Naive thymus-derived CD8-positive, alpha-beta T cell (primary cell): ENCODE measurements around the gene GUCA1A. TPM values are rescaled to one million over a fixed set of nuclear protein-coding genes. Genes with fewer than 3 reads are reported as not detected.
"Not testable (repeated sequence)": the region's sequence is repeated elsewhere in the genome, so short reads cannot be mapped to it uniquely, and the experiment has no call there.

ENCODE experiments used
- ATAC-seq, 2 donors: fragments of 150-1000 bp; cut with Tn5 transposase in 1 of 2; sonication (Bioruptor Pico), chemical (Tn5 transposase) in 1 of 2; 1 replicate in 1 of 2; 2 replicates in 1 of 2; pipeline ENCODE4 v1.10.0; 2021; ENCODE audit warnings: mild to moderate bottlenecking in 2 of 2, moderate library complexity in 2 of 2
- POLR2A ChIA-PET: fragments of 350-600 bp; sonication (Branson Sonifier 250); formaldehyde crosslinking; loops from one replicate; lab custom pipeline; 2021; ENCODE audit warnings: antibody characterized with exemption; lab: Charles Lee
- DNase-seq, 10 donors: peaks; one replicate each; pipeline versions ENCODE4 v3.0.0 to v3.0.0-alpha.2; 2020 to 2022
- H3K27ac Mint-ChIP-seq, 10 donors: one replicate each; pipeline ENCODE4 v1.8.0; 2020 to 2022; ENCODE audit warnings: mild to moderate bottlenecking in 10 of 10, mixed read lengths in 10 of 10, moderate library complexity in 4 of 10, inconsistent platforms in 1 of 10
- H3K27me3 Mint-ChIP-seq, 5 donors: one replicate each; pipeline ENCODE4 v1.8.0; 2021 to 2022; ENCODE audit warnings: mixed read lengths in 5 of 5
- H3K36me3 Mint-ChIP-seq, 3 donors: one replicate each; pipeline ENCODE4 v1.8.0; 2020 to 2022; ENCODE audit warnings: mixed read lengths in 3 of 3, mild to moderate bottlenecking in 2 of 3, inconsistent platforms in 1 of 3
- H3K4me1 Mint-ChIP-seq, 4 donors: one replicate each; pipeline ENCODE4 v1.8.0; 2021 to 2022; ENCODE audit warnings: mixed read lengths in 4 of 4
- H3K4me3 Mint-ChIP-seq, 10 donors: one replicate each; pipeline ENCODE4 v1.8.0; 2020 to 2022; ENCODE audit warnings: mild to moderate bottlenecking in 10 of 10, mixed read lengths in 10 of 10, moderate library complexity in 6 of 10, inconsistent platforms in 1 of 10
- H3K9me3 Mint-ChIP-seq, 9 donors: one replicate each; pipeline ENCODE4 v1.8.0; 2020 to 2022; ENCODE audit warnings: mixed read lengths in 9 of 9, mild to moderate bottlenecking in 3 of 9, inconsistent platforms in 1 of 9, moderate library complexity in 1 of 9
- polyA plus RNA-seq, 3 donors: library from polyadenylated mRNA; unstranded; fragments of 300-500 nt; fragmentation: Illumina TruSeq; gene quantifications; one replicate each; pipeline ENCODE4 v1.2.3, GENCODE V29; 2021
- total RNA-seq, 8 experiments: library from RNA in 2 of 8; stranded (reverse) in 2 of 8; gene quantifications; one replicate each; pipeline ENCODE4 v1.2.3 and lab custom pipeline; 2021 to 2026

Gene GUCA1A
- total and polyA plus RNA-seq, 5 experiments from 2014 or later = not detected

DNA sequence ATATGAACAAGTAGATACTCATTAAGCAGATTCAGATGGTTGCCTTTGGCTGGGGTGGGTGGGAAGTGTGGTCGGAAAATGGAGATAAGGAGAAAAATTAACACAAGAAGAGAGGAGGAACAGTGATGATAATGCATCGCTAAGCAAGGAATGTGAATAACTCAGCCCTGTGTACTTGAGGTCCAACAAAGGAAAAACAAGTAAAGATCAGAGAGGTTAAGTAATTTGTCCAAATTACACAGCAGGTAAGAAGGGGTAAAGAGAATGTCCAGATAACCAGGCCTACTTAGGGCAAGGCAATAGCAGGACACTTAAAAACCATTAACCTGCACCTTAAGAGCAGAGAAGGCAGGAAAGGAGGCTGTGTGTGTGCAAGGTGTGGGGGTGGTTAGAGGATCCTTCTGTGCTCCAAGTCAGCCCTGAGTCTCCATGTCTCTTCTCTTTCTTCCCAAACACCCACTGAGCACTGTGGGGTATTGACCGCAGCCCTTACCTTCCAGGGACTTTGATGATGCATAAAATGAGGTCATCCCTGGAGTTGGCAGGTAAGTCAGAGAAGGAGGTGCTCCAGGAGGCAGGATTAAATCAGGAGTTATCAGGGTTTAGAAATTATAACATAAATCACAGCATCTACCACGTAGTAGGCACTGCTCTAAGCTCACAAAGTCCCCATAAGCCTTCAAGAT, 20.5 kb upstream of the GUCA1A start:
- H3K36me3 Mint-ChIP-seq, H3K4me1 Mint-ChIP-seq, DNase-seq, H3K27me3 Mint-ChIP-seq, H3K27ac Mint-ChIP-seq, H3K4me3 Mint-ChIP-seq, POLR2A ChIA-PET, ATAC-seq, H3K9me3 Mint-ChIP-seq: not testable (repeated sequence)

DNA sequence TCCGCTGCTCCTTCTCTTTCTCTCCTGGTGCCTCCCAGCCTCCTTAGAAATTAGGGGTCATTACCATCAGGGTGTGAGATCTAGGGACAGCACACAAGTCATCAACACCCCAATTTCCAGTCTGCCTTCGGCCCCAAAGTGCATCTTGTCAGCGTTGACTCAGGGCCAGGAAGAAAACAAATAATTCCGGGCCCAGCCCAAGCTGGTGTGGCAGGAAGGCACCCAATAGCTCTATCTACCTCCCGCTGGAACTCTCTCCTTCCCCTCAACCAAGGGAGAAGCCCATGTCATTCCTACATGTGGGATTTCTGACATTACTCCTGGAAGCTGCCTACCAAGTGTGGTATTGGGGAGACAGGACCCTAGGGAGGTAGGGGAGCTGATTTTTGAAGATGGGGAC, 19.2 kb upstream of the GUCA1A start:
- Mint-ChIP-seq H3K36me3 (no peaks in the 10 kb centered on the region), H3K27me3 (peaks cover 0 to 1% (median 0%) of the 10 kb centered on the region in 5 donors), H3K9me3 (no peaks in the 10 kb centered on the region), H3K27ac (no peak overlapping the region), H3K4me1 (no peaks in the 10 kb centered on the region), H3K4me3 (no peak overlapping the region)
- POLR2A ChIA-PET = no interaction called here
- no peak for DNase-seq
- no peak for ATAC-seq

GRCh38 chr6:42154461-42155209, 18.5 kb upstream of the GUCA1A start:
- ATAC-seq (no peak), DNase-seq (no peak)
- H3K27ac Mint-ChIP-seq = no peak overlapping the region
- H3K4me3 Mint-ChIP-seq = no peak overlapping the region
- no peaks in the 10 kb centered on the region for H3K4me1 Mint-ChIP-seq
- POLR2A ChIA-PET = interaction anchor here (1.2 kb wide), 1 partner anchor 366 kb away, joined by 4 read pairs; no protein-coding TSS in a partner anchor
- no peaks in the 10 kb centered on the region for H3K27me3 Mint-ChIP-seq
- H3K36me3 Mint-ChIP-seq = no peaks in the 10 kb centered on the region
- H3K9me3 Mint-ChIP-seq = no peaks in the 10 kb centered on the region

DNA sequence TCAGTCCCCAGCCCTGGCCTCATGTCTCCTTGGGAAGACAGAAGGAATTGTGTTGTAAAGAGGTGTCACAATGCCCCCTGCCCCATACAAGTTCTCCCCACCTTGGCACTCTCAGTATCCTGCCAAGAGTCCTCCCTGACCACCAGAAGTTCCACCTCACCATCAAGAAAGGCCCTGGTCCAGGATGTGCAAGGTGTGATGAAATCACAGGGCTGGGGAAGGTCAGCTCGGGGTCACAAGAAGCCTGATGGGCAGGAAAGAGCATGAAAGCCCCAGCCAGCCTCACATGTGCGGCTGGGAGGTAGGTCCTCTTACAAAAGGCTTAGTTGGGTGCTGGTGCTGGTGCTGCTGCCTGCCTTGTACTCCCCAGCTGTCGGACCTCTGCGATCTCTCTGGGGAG, 17.9 kb upstream of the GUCA1A start:
- no peaks in the 10 kb centered on the region for H3K4me1 Mint-ChIP-seq
- no peak overlapping the region for H3K4me3 Mint-ChIP-seq
- H3K27me3 Mint-ChIP-seq = no peaks in the 10 kb centered on the region
- H3K27ac Mint-ChIP-seq = no peak overlapping the region
- ATAC-seq (no peak), DNase-seq (no peak)
- no peaks in the 10 kb centered on the region for H3K36me3 Mint-ChIP-seq
- no peaks in the 10 kb centered on the region for H3K9me3 Mint-ChIP-seq
- POLR2A ChIA-PET = interaction anchor here (0.6 to 1.2 kb wide), 2 partner anchors 11 to 367 kb away, joined by 4 read pairs; no protein-coding TSS in a partner anchor

GRCh38 chr6:42156638-42157037, 16.5 kb upstream of the GUCA1A start:
- peaks cover 0 to under 1% (median 0%) of the 10 kb centered on the region in 4 donors for H3K4me1 Mint-ChIP-seq
- H3K27ac Mint-ChIP-seq = peak overlapping the region in 1 of 10 donors; percentile 54
- POLR2A ChIA-PET = no interaction called here
- no peaks in the 10 kb centered on the region for H3K36me3 Mint-ChIP-seq
- no peak for DNase-seq
- no peaks in the 10 kb centered on the region for H3K9me3 Mint-ChIP-seq
- H3K4me3 Mint-ChIP-seq = no peak overlapping the region
- H3K27me3 Mint-ChIP-seq = peaks cover 0 to 6% (median 1%) of the 10 kb centered on the region in 5 donors
- no peak for ATAC-seq

- H3K27me3 Mint-ChIP-seq = peaks cover 0 to 11% (median 2%) of the 10 kb centered on the region in 5 donors
- H3K4me3 Mint-ChIP-seq = no peak overlapping the region
- H3K36me3 Mint-ChIP-seq = no peaks in the 10 kb centered on the region
- POLR2A ChIA-PET = no interaction called here
- DNase-seq (no peak), ATAC-seq (no peak)
- H3K9me3 Mint-ChIP-seq = no peaks in the 10 kb centered on the region
- peaks cover 0 to 2% (median 0%) of the 10 kb centered on the region in 4 donors for H3K4me1 Mint-ChIP-seq
- no peak overlapping the region for H3K27ac Mint-ChIP-seq
Measured at GRCh38 chr6:42158011-42158410, 15.2 kb upstream of the GUCA1A start.

GRCh38 chr6:42158631-42159030, 14.5 kb upstream of the GUCA1A start:
- DNase-seq = no peak
- Mint-ChIP-seq H3K4me1 (peaks cover 0 to 2% (median 0%) of the 10 kb centered on the region in 4 donors), H3K36me3 (no peaks in the 10 kb centered on the region), H3K27ac (no peak overlapping the region), H3K9me3 (no peaks in the 10 kb centered on the region), H3K4me3 (no peak overlapping the region), H3K27me3 (peaks cover 0 to 11% (median 2%) of the 10 kb centered on the region in 5 donors)
- no peak for ATAC-seq
- POLR2A ChIA-PET = no interaction called here

DNA sequence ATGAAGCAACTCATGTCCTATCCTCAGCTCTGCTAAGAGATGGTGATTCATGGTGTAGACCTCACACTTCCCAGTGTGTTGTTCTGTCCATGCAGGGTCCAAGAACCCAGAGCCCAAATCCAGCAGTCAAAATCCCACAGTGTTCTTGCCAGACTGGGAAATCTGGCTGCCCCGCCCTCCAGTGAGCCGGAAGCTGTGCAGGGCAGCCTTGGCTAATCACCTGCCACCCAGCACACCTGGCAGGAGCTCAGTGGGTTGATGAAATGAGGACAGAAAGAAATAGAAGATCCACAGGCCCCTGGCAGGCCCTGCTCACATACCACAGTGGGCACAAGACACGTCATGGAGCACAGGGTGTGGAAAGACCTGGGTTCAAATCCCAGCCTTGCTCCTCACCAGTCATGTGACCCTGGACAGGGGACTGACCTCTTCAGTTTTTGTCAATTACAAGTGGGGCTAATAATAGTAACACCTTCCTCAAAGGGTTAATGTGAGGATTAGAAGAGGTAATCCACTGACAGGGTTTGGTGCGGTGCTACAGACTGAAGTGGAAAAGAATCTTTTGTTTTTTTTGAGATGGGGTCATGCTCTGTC, 13.6 kb upstream of the GUCA1A start:
- Mint-ChIP-seq H3K9me3 (no peaks in the 10 kb centered on the region), H3K27ac (no peak overlapping the region), H3K4me3 (no peak overlapping the region), H3K36me3 (no peaks in the 10 kb centered on the region), H3K27me3 (peaks cover 0 to 11% (median 2%) of the 10 kb centered on the region in 5 donors), H3K4me1 (peaks cover 0 to 2% (median 0%) of the 10 kb centered on the region in 4 donors)
- DNase-seq (no peak), ATAC-seq (no peak)
- POLR2A ChIA-PET = interaction anchor here (0.5 kb wide), 1 partner anchor 125 kb away, joined by 3 read pairs; no protein-coding TSS in a partner anchor

DNA sequence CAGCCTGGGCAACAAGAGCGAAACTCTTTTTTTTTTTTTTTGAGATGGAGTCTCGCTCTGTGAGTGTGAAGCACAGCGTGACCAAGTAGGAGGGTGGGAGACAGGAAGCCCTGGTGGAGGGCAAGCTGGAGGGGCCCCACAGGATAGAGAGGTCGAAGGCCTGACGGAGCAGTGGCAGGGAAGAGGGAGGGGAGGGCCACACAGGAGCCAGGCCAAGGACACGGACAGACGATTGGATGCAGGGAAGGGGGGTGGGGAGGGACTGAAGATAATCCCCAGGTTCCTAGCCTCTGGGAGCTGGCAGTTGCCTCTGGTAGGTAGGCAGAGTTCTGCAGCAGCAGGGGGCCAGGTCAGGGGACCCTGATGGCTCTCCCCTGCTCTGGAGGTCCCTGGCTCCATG, 10.8 kb upstream of the GUCA1A start:
- DNase-seq (no peak), ATAC-seq (no peak)
- POLR2A ChIA-PET = interaction anchor here (0.6 kb wide), 1 partner anchor 239 kb away, joined by 3 read pairs; no protein-coding TSS in a partner anchor
- peaks cover 0 to 11% (median 4%) of the 10 kb centered on the region in 5 donors for H3K27me3 Mint-ChIP-seq
- no peaks in the 10 kb centered on the region for H3K9me3 Mint-ChIP-seq
- no peak overlapping the region for H3K27ac Mint-ChIP-seq
- H3K4me1 Mint-ChIP-seq = peaks cover 0 to 8% (median 6%) of the 10 kb centered on the region in 4 donors
- no peaks in the 10 kb centered on the region for H3K36me3 Mint-ChIP-seq
- no peak overlapping the region for H3K4me3 Mint-ChIP-seq

DNA sequence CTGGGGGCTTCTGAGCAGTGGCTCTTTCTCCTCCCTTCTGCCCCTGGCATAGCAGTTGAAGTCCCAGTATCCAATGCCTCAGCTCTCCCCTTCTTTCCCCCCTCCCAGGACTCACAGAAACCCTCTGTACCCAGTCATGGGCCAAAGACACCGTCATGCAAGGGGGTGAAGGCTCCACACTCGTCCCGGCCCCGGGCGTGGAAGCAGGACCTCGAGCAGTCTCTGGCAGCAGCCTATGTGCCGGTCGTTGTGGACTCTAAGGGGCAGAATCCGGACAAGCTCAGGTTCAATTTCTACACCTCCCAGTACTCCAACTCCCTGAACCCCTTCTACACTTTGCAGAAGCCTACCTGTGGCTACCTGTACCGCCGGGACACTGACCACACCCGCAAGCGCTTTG, 10.4 kb upstream of the GUCA1A start:
- Mint-ChIP-seq H3K27me3 (peaks cover 0 to 11% (median 4%) of the 10 kb centered on the region in 5 donors), H3K9me3 (no peaks in the 10 kb centered on the region), H3K4me3 (no peak overlapping the region), H3K27ac (no peak overlapping the region), H3K4me1 (peaks cover 0 to 8% (median 6%) of the 10 kb centered on the region in 4 donors), H3K36me3 (no peaks in the 10 kb centered on the region)
- POLR2A ChIA-PET = interaction anchor here (0.6 kb wide), 1 partner anchor 239 kb away, joined by 3 read pairs; no protein-coding TSS in a partner anchor
- ATAC-seq (no peak), DNase-seq (no peak)

- DNase-seq (no peak), ATAC-seq (no peak)
- Mint-ChIP-seq H3K36me3 (no peaks in the 10 kb centered on the region), H3K9me3 (no peaks in the 10 kb centered on the region), H3K27me3 (peaks cover 0 to 11% (median 4%) of the 10 kb centered on the region in 5 donors), H3K27ac (no peak overlapping the region), H3K4me1 (peaks cover 0 to 8% (median 6%) of the 10 kb centered on the region in 4 donors), H3K4me3 (no peak overlapping the region)
- POLR2A ChIA-PET = interaction anchor here (0.6 to 0.9 kb wide), 4 partner anchors 8 to 60 kb away, joined by 3 to 4 read pairs (median 4); no protein-coding TSS in a partner anchor
Measured at GRCh38 chr6:42163981-42164380, 9.2 kb upstream of the GUCA1A start.

GRCh38 chr6:42165016-42165415, 8.1 kb upstream of the GUCA1A start:
- H3K36me3 Mint-ChIP-seq = no peaks in the 10 kb centered on the region
- no peak for ATAC-seq
- H3K4me1 Mint-ChIP-seq = peaks cover 0 to 8% (median 6%) of the 10 kb centered on the region in 4 donors
- H3K27me3 Mint-ChIP-seq = peaks cover 0 to 11% (median 4%) of the 10 kb centered on the region in 5 donors
- no peak overlapping the region for H3K27ac Mint-ChIP-seq
- POLR2A ChIA-PET = interaction anchor here (0.7 to 1.0 kb wide), 4 partner anchors 9 to 383 kb away, joined by 3 read pairs; no protein-coding TSS in a partner anchor
- H3K4me3 Mint-ChIP-seq = no peak overlapping the region
- DNase-seq = no peak
- no peaks in the 10 kb centered on the region for H3K9me3 Mint-ChIP-seq
